HG02763 (cell line): Measurements from ENCODE around the gene LEUTX.

Source experiments
- ATAC-seq: cut with Tn5 transposase; IDR thresholded peaks from one replicate; pipeline ENCODE4 v1.9.1; 2021; ENCODE audit warnings: mild to moderate bottlenecking, moderate library complexity; ENCODE audit not compliant: unreplicated experiment

LEUTX gene

DNA sequence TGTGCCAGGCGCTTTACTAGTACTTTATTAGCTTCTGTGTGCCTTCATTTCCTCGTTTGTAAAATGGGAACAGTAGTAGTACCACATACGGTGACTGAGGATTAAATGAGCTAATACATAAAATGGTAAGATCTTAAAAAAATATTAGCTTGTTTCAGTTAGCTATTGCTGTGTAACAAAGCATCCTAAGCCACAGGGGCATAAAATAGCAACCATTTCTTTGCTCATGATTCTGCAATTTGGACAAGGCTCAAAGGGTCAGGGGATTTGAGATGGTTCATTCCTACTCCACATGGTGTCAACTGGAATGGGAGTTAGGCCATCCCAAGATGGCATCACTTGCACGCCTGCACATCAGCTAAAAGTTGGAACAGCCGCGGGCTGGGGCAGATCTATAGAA lies 42.0 kb downstream of the LEUTX start:
- no peak for ATAC-seq

DNA sequence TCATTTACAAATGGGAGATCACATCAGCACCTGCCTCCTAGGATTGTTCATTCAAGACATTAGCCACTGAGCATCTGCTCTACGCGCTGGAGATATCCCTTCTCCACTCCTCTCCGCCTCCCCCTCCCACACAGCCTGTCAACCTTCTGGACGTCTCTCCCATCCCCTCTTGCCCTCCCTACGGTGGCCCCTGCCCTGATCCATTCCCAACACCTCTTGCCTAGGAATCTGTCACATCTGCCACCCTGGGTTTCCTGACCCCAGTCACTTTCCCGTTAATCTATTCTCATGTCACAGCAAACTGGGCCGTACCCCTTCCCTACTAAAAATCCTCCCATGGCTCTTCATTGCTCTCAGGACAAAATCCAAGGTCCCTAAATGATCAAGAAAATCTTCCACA lies 45.0 kb downstream of the LEUTX start:
- no peak for ATAC-seq

DNA sequence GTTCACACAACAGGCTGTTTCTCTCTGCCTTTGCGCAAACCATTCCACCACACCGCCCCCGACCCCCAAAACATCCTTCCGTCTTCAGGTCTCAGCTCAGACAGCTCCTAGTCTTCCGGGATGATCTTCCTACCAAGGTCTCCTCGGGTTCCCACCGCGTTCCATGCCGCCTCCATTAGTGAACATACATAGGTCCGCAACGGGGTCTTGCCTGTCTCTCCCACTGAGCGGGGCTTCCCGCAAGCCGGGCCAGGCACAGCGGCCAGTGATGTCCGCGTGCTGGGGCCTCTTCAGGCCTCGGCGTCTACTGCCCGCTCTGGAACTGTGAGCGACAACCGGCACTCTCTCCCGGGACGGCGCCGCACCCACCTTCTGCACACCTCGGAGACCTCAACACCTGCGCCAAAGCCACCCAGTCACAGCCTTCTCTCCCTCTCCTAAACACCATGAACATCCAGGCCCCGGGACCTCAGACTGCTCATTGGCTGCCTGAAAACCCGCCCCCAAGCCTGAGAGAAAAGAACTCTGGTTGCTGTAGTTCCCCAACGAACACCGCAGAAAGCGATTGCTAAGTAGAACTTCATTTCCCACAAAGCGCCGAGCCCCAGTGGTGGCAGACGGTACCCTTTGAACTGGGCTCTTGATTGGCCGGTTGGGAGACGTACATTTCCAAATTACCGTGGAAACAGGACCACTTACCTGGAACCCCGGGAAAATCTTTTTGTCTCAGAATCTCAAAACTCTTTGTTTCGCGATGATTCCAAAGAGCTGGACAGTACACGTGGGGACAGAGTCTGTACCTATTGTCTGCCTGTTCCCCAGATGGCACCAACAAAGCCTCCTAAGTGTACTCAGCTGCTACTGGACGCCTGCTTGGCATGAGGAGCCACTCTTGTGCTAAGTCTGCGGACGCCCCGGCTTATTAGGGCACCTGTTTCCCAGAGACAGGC lies 45.8 kb downstream of the LEUTX start:
- peak; percentile 85 for ATAC-seq

DNA sequence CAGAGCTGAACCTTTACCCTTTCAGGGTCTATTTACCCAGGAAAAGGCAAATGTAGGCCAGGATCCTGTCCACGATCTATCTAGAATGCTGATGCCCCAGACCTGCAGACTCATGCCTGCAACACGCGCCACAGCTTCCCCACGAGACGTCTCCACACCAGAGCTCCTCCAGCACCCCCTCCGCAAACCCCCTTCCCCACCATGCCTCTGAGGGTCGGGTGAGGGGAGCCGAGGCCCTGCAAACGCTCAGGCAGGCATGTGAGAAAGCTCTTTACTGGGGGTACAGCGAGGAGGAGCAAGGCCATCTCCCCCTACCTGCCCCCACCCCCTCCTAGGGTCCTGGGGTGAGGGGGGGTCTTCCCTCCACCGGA lies 46.4 kb downstream of the LEUTX start:
- no peak for ATAC-seq

DNA sequence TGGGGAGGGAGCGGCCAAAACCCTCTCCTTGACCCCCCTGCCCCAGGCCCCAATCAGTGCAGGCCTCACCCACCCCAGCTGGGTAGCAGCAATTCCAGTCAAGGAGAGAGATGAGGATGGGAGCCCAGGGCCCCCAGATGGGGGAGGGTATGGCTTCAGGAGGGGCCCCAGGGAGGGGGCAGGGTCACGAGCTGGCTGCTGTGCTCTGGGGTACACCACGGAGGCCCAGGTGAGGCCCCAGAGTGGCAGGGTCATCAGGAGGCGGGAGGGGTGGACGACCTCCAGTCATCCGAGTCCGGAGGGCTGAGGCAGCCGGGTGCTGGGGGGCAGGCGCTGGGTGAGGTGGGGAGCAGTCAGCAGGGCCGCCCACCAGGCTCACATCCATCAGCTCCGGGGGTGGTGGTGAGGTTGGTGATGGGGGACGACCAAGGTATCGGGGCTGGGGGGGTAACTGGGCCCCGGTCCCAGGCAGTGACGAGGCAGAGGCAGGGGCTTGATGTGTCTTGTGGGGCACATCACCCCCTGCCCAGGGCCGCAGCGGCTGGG lies 47.0 kb downstream of the LEUTX start:
- ATAC-seq, result no peak

DNA sequence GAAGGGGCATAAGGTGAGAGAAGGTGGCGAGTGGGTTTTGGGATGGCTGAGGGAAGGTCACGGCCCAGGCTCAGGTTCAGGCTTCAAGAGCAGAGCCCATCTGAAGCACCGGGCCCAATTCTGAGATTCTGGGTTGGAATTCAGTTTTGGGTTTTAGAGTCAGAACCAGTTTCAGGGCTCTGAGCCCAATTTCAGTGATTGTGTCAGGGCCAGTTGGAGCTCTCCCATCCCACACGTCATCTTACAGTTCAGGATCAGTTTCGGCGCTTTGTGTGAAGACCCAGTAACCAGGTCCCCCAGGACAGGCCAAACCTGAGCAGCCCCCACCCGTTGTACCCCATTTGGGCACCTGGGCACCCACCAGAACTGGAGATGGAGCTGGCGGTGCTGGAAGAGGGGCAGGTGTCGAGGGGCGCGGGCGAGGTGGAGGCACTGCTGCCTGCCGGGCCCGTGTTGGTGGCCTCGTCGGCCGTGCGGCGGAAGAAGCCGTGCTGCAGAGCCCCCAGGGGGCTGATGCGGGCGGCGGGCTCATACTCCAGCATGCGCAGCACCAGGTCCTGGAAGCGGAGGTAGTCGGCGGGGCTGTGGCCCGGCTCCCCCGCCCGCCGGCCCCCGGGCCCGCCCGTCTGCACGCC lies 47.8 kb downstream of the LEUTX start:
- ATAC-seq, result no peak

DNA sequence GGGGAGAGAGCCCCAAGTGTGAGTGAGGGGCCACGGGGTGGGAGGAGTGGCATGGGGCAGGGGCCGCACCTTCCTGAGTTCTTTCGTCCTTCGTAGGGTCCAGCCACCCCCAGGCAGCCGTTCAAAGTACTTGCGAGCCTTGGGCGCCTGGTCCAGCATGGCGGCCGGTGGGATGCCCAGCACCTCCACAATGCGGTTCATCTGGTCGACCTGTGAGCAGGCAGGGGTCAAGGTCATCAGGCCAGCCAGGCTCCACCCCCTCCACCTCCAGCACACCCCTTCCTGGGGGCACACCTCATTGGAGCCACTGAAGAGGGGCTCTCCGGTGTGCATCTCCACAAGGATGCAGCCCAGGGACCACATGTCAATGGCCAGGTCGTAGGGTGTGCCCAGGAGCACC lies 48.6 kb downstream of the LEUTX start:
- ATAC-seq, result no peak

DNA sequence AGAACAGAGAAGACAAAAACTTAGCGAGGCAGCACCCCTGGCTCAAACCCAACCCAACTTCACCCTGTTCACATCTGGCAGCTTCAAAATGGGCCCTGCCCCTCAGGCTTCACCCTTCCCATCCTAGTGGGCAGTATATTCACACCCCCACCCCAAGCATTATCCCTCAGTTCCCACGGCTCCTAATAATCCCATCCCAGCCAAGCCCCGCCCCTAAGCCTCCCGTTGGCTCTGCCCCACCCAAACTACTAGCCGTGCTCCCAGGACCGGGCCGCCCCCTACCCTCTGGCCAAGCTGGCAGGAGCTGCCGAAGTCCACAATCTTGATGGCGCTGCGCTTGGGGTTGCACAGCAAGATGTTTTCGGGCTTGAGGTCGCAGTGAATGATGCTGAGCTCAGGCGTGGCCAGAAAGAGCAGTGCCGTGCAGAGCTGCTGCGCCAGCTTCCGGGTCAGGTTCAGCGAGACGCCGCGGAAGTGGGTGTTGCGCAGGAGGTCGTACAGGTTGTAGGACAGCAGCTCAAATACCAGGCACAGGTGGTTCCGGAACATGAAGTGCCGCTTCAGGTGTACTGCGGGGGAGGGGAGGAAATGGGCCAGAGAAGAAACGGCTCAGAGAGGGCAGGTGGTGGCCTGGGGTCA lies 49.5 kb downstream of the LEUTX start:
- ATAC-seq, result no peak

DNA sequence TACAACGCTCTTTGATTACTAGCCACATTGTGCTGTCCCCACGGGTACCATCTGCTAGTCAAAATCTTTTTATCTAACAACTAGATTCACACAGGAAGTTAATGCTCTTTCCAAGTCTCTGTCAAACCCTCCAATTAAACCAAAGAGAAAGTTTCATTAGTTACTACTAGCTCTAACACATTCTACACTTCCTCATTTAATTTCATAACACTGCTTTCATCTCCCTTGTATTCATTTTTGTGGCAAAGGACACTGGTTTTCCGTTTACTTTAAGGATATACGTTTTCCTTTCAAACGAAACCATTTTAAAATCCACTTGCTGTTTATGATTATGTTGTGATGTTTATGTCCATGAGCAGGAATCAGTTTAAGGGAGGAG lies 50.0 kb downstream of the LEUTX start:
- ATAC-seq, result no peak

DNA sequence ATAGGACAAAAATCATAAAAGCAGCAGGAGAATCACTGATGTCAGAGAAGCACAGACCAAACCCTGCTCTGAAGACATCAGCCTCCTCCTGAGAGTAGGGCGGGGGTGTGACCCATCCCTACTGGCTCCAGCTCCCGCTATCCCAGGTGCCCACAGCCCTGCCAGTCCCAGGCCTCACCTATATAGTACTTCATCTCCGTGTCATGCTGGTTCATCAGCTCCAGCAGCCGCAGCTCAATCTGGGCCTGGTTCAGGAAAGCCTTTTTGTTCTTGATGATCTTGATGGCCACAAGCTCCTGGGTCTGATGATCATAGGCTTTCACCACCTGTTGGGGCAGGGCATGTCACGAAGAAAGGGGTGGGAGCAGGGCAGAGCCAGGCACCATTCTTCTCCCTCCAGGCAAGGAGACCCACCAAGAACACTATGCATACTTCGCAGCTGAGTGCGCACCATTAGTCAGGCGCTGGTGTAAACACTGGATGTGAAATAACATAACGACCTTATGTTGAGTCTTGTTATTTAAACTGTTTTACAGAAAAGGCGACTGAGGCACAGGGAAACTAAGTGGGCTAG lies 51.1 kb downstream of the LEUTX start:
- no peak for ATAC-seq

DNA sequence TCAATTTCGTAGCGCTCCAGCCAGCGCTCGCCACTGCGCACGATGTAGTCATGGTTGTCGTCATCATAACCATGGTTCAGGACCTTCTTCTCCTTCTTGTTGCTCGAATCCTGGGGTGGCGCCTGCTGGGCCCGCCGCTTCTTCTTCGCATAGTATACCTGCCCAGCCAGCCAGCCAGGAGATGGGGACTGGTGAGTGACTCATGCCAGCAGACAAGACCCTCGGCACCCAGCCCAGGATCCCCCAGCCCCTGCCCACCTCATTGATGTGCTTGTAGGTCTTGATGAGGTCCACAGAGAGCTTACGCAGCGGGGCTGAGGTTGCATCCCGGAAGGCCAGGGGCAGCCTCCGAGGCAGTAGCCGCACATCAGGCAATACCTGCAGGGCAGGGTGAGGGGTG lies 51.8 kb downstream of the LEUTX start:
- no peak for ATAC-seq

DNA sequence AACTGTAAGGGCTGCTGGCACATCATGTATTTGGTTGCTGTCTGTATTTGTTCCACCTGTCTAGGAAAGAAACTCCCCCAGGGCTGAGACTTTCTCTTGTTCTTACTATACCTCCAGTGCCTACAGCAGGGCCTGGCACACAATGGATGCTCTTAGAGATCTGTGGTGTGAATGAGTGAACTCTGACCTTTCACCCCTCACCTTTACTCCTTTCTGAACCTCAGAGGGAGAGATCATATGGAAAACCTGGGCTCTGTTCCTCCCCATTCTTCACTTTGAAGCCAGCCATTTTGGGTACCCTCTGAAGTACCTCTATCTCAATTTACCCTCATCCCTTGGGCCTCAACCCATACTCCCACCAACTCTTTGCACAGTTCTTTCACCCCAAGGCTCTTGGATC lies 52.2 kb downstream of the LEUTX start:
- ATAC-seq, result no peak

DNA sequence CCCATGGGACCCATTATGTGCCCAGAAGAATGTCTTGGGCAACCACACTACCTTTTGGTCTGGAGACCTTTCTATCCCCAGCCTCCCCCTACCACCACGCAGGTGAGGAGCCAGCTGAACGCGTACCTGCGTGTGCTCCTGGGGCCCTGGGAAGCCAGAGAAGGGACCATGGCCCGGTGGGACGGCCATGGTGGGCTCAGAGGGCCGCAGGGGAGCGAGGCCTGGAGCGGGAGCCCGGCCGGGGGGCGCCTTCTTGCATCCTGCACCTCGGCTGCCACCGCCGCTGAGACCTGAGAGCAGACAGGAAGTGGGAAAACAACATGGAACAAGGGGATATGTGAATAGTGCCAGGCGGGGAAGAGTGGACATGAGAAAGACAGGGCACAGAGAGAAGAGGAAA lies 53.0 kb downstream of the LEUTX start:
- no peak for ATAC-seq

DNA sequence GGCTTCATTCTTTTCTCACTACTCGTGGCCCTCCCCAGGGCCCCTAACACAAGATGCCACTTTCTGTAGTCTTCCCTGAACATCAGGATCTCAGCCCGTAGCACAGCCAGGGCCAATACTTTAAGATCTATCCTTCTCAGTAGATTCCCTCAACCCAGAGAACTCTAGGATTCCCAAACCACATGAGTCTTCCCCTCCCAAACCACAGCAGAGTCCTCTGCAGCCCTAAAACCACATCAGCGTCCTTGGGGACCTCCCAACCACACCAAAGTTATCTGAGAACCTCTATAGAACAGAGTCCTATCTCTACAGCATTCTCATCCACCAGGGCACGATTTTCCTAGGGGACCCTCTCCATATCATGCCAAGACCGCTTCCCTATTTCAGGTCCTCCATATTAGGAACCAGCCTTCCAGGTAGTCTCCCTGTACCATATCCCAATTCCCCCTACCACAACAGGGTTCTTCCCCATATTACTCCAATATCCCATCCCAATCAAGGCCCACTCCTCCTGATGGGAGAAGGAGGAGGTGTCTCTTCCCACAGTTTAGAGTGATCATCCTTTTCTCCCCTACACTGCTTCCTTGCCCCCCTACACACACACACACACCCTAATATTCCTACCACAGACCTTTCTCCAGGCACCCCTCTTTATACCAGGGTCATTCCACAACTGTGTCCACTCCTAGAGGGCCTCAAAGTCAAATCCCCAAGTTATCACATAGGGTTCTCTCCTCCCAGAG lies 53.9 kb downstream of the LEUTX start:
- no peak for ATAC-seq

DNA sequence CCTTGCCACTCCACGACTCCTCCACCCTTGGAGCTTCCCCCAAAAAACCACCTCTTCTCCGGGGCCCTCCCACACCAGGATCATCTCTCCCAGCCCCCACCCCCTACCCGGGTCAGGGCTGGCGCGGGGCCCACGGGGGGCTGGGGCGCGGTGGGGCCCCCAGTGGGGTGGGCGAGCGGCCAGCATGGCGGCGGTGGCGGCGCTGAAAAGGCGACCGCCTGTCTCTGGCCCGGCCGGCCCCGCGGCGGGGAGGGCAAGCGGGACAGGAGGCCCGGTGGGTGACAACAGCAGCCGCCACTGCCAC lies 54.5 kb downstream of the LEUTX start:
- ATAC-seq, result no peak

DNA sequence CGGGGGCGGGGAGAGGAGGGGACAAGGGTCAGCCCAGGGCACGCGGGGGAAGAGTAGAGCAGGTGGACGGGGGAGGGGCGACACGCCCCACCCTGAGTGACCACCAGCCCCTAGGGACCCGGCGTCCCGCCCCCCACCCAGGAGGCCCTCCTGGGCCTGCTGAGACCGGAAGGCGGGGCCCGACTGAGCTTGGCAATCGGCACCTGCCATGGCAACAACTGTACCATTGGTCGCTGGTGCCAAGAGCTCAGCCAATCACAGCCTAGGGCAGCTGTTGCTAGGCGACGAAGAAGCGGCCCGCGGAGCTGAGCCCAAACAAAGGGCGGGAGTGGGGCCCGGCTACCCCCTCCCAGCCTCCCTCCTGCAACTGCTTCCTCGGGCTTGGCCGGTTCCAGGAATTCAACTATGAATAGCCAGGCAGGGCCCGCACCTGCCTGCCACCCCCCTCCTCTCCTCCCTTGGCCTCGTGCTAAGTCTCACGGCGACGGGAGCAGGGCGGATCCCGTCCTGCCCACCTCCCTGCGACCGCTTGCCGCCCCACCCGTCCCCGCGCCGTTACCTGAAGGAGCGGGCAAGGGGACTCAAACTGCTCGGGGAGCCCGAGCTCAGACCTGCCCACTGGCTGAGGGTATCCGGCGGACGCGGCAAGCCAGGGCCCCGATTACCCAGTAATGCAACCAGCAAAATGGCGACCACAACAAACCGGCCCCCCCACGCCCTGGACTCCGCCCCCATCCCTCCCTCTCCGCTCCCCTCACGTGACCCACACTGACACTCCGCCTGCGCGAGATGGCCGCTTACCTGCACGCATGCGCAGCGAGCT lies 55.0 kb downstream of the LEUTX start, which contains the start of gene DYRK1B:
Gene DYRK1B, minus strand, starts transcription at position 699 of the 823 bp plus-strand sequence. CDS start 2,295 bp downstream, outside the sequence.
- peak; percentile 85 for ATAC-seq

DNA sequence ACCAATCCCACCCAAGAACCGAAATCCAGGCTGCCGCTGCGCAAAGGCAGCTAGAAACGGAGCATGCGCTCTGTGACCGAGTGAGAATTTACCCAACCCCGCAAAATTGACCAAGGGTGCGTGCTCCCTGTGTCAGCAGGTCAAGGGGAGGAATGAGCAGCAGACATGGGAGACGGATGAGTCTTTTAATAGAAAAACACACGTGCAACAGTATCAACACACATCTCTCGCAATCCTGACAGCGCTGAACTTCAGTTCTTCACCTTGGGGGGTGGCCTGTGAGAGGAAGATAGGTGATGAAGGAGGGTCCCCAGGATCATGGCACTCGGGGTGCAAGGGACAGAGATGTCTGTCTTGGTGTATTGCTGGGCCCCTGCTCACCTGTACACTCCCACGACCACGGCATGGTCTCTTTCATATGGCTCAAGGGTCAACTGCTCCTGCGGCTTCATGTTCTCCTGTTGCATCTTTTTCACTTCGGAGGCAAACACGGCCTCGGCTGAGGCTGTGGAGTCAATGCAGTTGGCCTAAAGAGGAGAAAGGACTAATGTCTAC lies 55.7 kb downstream of the LEUTX start:
- ATAC-seq, result no peak
